Activated gamma-delta T cell treated with Interleukin-2 at 50 U/mL for 16 hours (primary cell): Measurements from ENCODE around the gene TMEM108.
"Not testable (repeated sequence)": the region's sequence is repeated elsewhere in the genome, so short reads cannot be mapped to it uniquely, and the experiment has no call there.

Experiments used
- DNase-seq: peaks from one replicate; pipeline ENCODE4 v3.0.0-alpha.2; 2020

TMEM108 gene

GRCh38 chr3:133038089-133038730 is at the start of gene TMEM108:
Gene TMEM108, plus strand, starts transcription at chr3:133038391.
- no peak for DNase-seq

GRCh38 chr3:132995971-132996370 is 42.2 kb upstream of the TMEM108 start:
- no peak for DNase-seq

- DNase-seq = no peak
These were observed 40.6 kb upstream of the TMEM108 start for GRCh38 chr3:132997404-132998185.

- not testable (repeated sequence) for DNase-seq
These were observed 33.2 kb upstream of the TMEM108 start for GRCh38 chr3:133005032-133005431.

GRCh38 chr3:133007601-133008000 is 30.6 kb upstream of the TMEM108 start:
- DNase-seq = no peak

- no peak for DNase-seq
These were observed 23.9 kb upstream of the TMEM108 start for GRCh38 chr3:133014325-133014724.

GRCh38 chr3:133015573-133015972 is 22.6 kb upstream of the TMEM108 start:
- DNase-seq = not testable (repeated sequence)

- DNase-seq = no peak
These were observed 21.3 kb upstream of the TMEM108 start for GRCh38 chr3:133016838-133017309.

GRCh38 chr3:133018921-133019320 is 19.3 kb upstream of the TMEM108 start:
- DNase-seq = no peak

- DNase-seq = no peak
These were observed 17.0 kb upstream of the TMEM108 start for GRCh38 chr3:133021206-133021605.

- no peak for DNase-seq
These were observed 14.8 kb upstream of the TMEM108 start for GRCh38 chr3:133023362-133023761.

GRCh38 chr3:133025546-133025945 is 12.6 kb upstream of the TMEM108 start:
- DNase-seq = no peak

- DNase-seq = no peak
These were observed 5.9 kb upstream of the TMEM108 start for GRCh38 chr3:133032301-133032700.

- DNase-seq = no peak
These were observed 755 bp upstream of the TMEM108 start for GRCh38 chr3:133037436-133037835.

GRCh38 chr3:133038731-133039375 is 662 bp downstream of the TMEM108 start:
- DNase-seq = no peak

- DNase-seq = no peak
These were observed 2.7 kb downstream of the TMEM108 start for GRCh38 chr3:133040696-133041523.

GRCh38 chr3:133041524-133041829 is 3.3 kb downstream of the TMEM108 start:
- DNase-seq = no peak

- DNase-seq = no peak
These were observed 4.6 kb downstream of the TMEM108 start for GRCh38 chr3:133042778-133043177.

- DNase-seq = no peak
These were observed 9.8 kb downstream of the TMEM108 start for GRCh38 chr3:133047980-133048379.

- DNase-seq = no peak
These were observed 11.3 kb downstream of the TMEM108 start for GRCh38 chr3:133049491-133049890.

- no peak for DNase-seq
These were observed 12.7 kb downstream of the TMEM108 start for GRCh38 chr3:133050891-133051290.

GRCh38 chr3:133053532-133053931 is 15.3 kb downstream of the TMEM108 start:
- no peak for DNase-seq

- DNase-seq = no peak
These were observed 16.4 kb downstream of the TMEM108 start for GRCh38 chr3:133054586-133054985.
